SU-DHL-6 (cell line): ENCODE measurements around the gene ARHGEF19.

Source experiments
- H2AFZ ChIP-seq: fragments of 200-600 bp; sonication (generic); 2 replicates; pipeline ENCODE4 v1.6.1; 2014; ENCODE audit warnings: low read depth, mild to moderate bottlenecking, moderate library complexity, mixed read lengths, antibody characterized with exemption, low read length; ENCODE audit not compliant: severe bottlenecking
- H3F3A ChIP-seq: fragments of 200-600 bp; shearing (Covaris generic); 2 replicates; pipeline ENCODE4 v1.6.0; 2016; ENCODE audit warnings: antibody characterized with exemption, mild to moderate bottlenecking; ENCODE audit not compliant: insufficient read depth
- H3K27ac ChIP-seq: fragments of 200-600 bp; sonication (generic); 2 replicates; pipeline ENCODE4 v1.5.1; 2016; ENCODE audit warnings: low read depth, mild to moderate bottlenecking, low read length, moderate library complexity, mixed read lengths
- H3K27me3 ChIP-seq: fragments of 200-600 bp; sonication (generic), shearing (Covaris generic); 2 replicates; pipeline ENCODE4 v1.6.0; 2014; ENCODE audit warnings: mild to moderate bottlenecking, low read length
- H3K36me3 ChIP-seq: fragments of 200-600 bp; sonication (generic); 2 replicates; pipeline ENCODE4 v1.6.1; 2014; ENCODE audit warnings: mild to moderate bottlenecking, low read length, mixed read lengths
- H3K4me2 ChIP-seq: fragments of 300-600, 200-600 bp; shearing (Covaris generic), sonication (generic); 2 replicates; pipeline ENCODE4 v1.6.0; 2014; ENCODE audit warnings: low read length, low read depth, mild to moderate bottlenecking; ENCODE audit not compliant: poor library complexity, severe bottlenecking
- H3K4me3 ChIP-seq: fragments of 200-600 bp; sonication (generic); 2 replicates; pipeline ENCODE4 v1.5.1; 2014; ENCODE audit warnings: antibody characterized with exemption, low read length, mild to moderate bottlenecking, mixed read lengths; ENCODE audit not compliant: insufficient read depth, poor library complexity, severe bottlenecking
- H3K79me2 ChIP-seq: fragments of 200-600 bp; sonication (generic); 2 replicates; pipeline ENCODE4 v1.6.1; 2014; ENCODE audit warnings: mild to moderate bottlenecking, low read length, moderate library complexity; ENCODE audit not compliant: insufficient read depth
- H3K9ac ChIP-seq: fragments of 200-600 bp; sonication (generic); 2 replicates; pipeline ENCODE4 v1.7.0; 2014; ENCODE audit warnings: mild to moderate bottlenecking, low read length
- H3K9me2 ChIP-seq: fragments of 200-600 bp; sonication (generic); replicated peaks from 2 replicates; pipeline ENCODE4 v1.6.1; 2014; ENCODE audit warnings: low read length; ENCODE audit not compliant: insufficient read depth
- H3K9me3 ChIP-seq: fragments of 200-600 bp; sonication (generic); 2 replicates; pipeline ENCODE4 v1.6.1; 2014; ENCODE audit warnings: low read length, mixed read lengths; ENCODE audit not compliant: insufficient read depth
- H4K20me1 ChIP-seq: fragments of 200-600 bp; sonication (generic); 2 replicates; pipeline ENCODE4 v1.6.1; 2014; ENCODE audit warnings: low read depth, mild to moderate bottlenecking, antibody characterized with exemption, low read length, moderate library complexity, mixed read lengths
- EZH2phosphoT487 ChIP-seq: fragments of 200-600 bp; sonication (generic), shearing (Covaris generic); conservative IDR thresholded peaks from 2 replicates; pipeline ENCODE4 v1.6.1; 2018; ENCODE audit warnings: mild to moderate bottlenecking, antibody characterized with exemption, low read length, moderate library complexity, mixed read lengths
- TF ChIP-seq, protein P1 (sequence below): fragments of 200-600 bp; sonication (generic); IDR thresholded peaks from one replicate; pipeline ENCODE4 v1.5.1; 2017; ENCODE audit warnings: antibody characterized with exemption, mild to moderate bottlenecking, low read length, moderate library complexity; ENCODE audit not compliant: insufficient read depth, poor library complexity, severe bottlenecking

Gene ARHGEF19

DNA sequence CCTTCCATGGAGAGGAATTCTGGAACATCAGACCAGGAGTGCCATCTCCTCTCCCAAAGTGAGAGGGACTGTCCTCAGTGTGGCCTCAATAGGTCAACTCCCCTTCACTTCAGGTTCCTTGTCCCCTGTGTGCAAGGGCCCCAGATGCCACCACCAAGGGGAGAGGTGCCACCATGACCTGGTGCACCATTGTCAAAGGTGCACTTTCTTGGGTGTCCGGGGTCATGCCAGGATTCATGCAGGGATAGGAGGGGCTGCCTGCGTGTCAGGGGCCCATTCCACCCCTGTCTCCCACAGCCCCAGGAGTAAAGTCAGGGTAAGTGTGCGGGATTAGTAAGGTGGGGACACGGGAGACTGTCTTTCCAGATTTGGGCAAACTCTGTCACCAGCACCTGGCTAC, 35.1 kb downstream of the ARHGEF19 start:
- H3K27ac ChIP-seq, result no peak overlapping the region
- H3K9ac ChIP-seq, result no peak overlapping the region
- no peak overlapping the region for H3K4me2 ChIP-seq

DNA sequence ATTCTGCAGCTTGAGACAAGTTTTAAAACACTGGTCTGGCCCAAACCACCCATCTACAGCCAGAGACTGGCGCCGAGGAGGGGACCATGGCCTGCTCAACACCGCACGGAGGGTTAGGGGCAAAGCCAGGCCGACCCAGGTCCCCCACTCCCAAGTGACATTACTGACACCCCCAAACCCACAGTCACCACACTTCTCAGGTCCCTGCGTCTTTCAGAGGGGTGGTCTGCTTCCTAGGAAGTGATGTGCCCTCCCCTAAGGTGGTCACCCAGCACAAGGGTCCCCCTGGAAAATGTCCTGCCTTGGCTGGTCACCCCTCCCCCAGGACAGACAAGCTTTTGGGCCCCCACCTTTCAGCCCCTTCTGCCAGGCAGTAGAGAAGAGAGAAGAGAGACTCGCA, 35.8 kb downstream of the ARHGEF19 start:
- Histone ChIP-seq H3K9ac (no peak overlapping the region), H3K4me2 (no peak overlapping the region), H3K27ac (no peak overlapping the region), H3K27me3 (no peaks in the 10 kb centered on the region), H4K20me1 (no peaks in the 10 kb centered on the region), H3K36me3 (no peaks in the 10 kb centered on the region), H3K9me3 (no peaks in the 10 kb centered on the region), H2AFZ (no peak overlapping the region), H3K9me2 (no peaks in the 10 kb centered on the region), H3K4me3 (no peak overlapping the region), H3F3A (no peaks in the 10 kb centered on the region), H3K79me2 (no peaks in the 10 kb centered on the region)
- TF ChIP-seq, protein P1, sequence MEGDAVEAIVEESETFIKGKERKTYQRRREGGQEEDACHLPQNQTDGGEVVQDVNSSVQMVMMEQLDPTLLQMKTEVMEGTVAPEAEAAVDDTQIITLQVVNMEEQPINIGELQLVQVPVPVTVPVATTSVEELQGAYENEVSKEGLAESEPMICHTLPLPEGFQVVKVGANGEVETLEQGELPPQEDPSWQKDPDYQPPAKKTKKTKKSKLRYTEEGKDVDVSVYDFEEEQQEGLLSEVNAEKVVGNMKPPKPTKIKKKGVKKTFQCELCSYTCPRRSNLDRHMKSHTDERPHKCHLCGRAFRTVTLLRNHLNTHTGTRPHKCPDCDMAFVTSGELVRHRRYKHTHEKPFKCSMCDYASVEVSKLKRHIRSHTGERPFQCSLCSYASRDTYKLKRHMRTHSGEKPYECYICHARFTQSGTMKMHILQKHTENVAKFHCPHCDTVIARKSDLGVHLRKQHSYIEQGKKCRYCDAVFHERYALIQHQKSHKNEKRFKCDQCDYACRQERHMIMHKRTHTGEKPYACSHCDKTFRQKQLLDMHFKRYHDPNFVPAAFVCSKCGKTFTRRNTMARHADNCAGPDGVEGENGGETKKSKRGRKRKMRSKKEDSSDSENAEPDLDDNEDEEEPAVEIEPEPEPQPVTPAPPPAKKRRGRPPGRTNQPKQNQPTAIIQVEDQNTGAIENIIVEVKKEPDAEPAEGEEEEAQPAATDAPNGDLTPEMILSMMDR, result no peak
- TF ChIP-seq EZH2phosphoT487, result no peak

More for the DNA sequence above, 35.1 kb downstream of the ARHGEF19 start:
- Histone ChIP-seq H3K9me2 (no peaks in the 10 kb centered on the region), H3K36me3 (no peaks in the 10 kb centered on the region), H2AFZ (no peak overlapping the region), H3K4me3 (no peak overlapping the region), H3K9me3 (no peaks in the 10 kb centered on the region), H4K20me1 (no peaks in the 10 kb centered on the region), H3K79me2 (no peaks in the 10 kb centered on the region), H3F3A (no peaks in the 10 kb centered on the region), H3K27me3 (no peaks in the 10 kb centered on the region)
- TF ChIP-seq, protein P1, result no peak
- TF ChIP-seq EZH2phosphoT487, result no peak

DNA sequence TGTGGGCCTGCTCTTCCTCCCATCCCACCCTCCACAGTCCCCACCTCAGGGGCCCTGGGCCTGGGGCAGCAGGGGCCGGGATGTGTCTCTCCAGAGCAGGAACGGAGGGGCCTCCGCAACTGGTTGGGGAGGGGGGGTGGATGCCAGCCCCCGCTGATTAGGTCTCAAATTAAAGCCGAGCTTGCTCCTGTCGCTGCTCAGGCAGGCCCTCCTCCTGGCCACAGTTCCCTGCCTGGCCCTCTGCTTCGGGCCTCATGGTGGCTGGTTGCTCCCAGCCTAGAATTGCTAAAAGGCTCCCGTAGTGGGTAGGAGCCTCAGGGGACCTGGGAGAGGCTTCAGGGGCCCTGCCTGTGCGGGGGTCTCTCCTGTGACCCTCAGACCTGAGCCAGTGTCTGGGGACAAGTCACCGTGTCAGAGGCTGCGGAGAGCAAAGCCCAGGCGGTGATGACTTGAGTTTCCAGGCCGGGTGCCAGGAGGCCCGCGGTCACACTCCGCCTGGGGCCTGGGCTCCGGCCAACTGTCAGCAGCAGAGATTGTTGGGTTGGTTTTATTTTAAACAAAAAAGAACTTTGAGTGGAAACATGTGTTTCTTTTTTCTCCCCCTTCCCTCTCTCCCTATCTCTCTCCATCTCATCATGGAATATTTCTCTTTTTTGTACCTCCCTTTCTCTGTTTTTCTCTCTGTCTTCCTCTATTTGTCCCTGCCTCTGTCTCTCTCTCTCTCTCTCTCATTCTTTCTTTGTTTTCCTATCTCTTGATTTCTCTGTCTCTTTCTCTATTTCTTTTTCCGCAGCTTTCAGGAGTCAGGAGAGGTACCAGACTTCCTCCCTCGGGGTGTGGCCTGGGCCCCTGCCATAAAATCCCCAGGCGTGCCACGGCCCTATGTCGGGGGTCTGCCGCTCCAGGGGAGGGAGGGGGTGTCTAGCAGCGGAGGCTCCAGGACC, 36.6 kb downstream of the ARHGEF19 start:
- H3K27ac ChIP-seq, result no peak overlapping the region
- H3K9me2 ChIP-seq, result no peaks in the 10 kb centered on the region
- no peaks in the 10 kb centered on the region for H4K20me1 ChIP-seq
- no peak overlapping the region for H3K9ac ChIP-seq
- H2AFZ ChIP-seq, result no peak overlapping the region
- no peaks in the 10 kb centered on the region for H3K27me3 ChIP-seq
- H3K36me3 ChIP-seq, result no peaks in the 10 kb centered on the region
- no peak overlapping the region for H3K4me2 ChIP-seq
- TF ChIP-seq EZH2phosphoT487, result no peak
- TF ChIP-seq, protein P1, result no peak
- H3K4me3 ChIP-seq, result no peak overlapping the region
- no peaks in the 10 kb centered on the region for H3F3A ChIP-seq
- H3K9me3 ChIP-seq, result no peaks in the 10 kb centered on the region
- no peaks in the 10 kb centered on the region for H3K79me2 ChIP-seq
